Keratinocyte (primary cell): ENCODE data around the gene RPL18A. TPM values are rescaled to one million over a fixed set of nuclear protein-coding genes. Genes with fewer than 3 reads are reported as not detected.

Experiments used
- DNase-seq: peaks from one replicate; pipeline ENCODE4 v3.0.0-alpha.2; 2011; ENCODE audit warnings: low read depth, missing footprints, low spot score
- FAIRE-seq: peaks from 2 replicates; lab custom pipeline; 2011; peaks lifted over from hg19 to GRCh38; lab: Jason Lieb, UNC
- H2AFZ ChIP-seq: 2 replicates; pipeline ENCODE4 v1.6.0; 2012; ENCODE audit warnings: low read length, control low read depth, inconsistent platforms; ENCODE audit not compliant: control insufficient read depth
- H3K27ac ChIP-seq: 2 replicates; pipeline ENCODE4 v1.5.1; 2011; ENCODE audit warnings: low read length; ENCODE audit not compliant: control insufficient read depth, insufficient read depth
- H3K27me3 ChIP-seq: 3 replicates; pipeline ENCODE4 v1.6.0; 2011; ENCODE audit warnings: low read length; ENCODE audit not compliant: control insufficient read depth, insufficient read depth; ENCODE audit errors: extremely low read depth
- H3K36me3 ChIP-seq, 2 experiments: 2 replicates in 1 of 2; 3 replicates in 1 of 2; pipeline ENCODE4 v1.5.1; 2011; ENCODE audit warnings: low read length in 2 of 2, mild to moderate bottlenecking in 1 of 2; ENCODE audit not compliant: control insufficient read depth in 2 of 2, insufficient read depth in 2 of 2; ENCODE audit errors: extremely low read depth in 1 of 2
- H3K4me1 ChIP-seq: 3 replicates; pipeline ENCODE4 v1.5.1; 2011; ENCODE audit warnings: low read length; ENCODE audit not compliant: control insufficient read depth, insufficient read depth; ENCODE audit errors: extremely low read depth
- H3K4me2 ChIP-seq: 3 replicates; pipeline ENCODE4 v1.6.0; 2011; ENCODE audit warnings: low read depth, low read length; ENCODE audit not compliant: control insufficient read depth, insufficient read depth; ENCODE audit errors: extremely low read depth
- H3K4me3 ChIP-seq, 3 experiments: fragments of 200-600 bp in 1 of 3; sonication (generic) in 1 of 3; 2 replicates in 2 of 3; 3 replicates in 1 of 3; pipeline ENCODE4 v1.5.1; 2011 to 2016; ENCODE audit warnings: low read length in 3 of 3, mild to moderate bottlenecking in 3 of 3, control low read depth in 2 of 3, inconsistent platforms in 1 of 3, low read depth in 1 of 3, mixed read lengths in 1 of 3, mixed run types in 1 of 3, moderate library complexity in 1 of 3; ENCODE audit not compliant: control insufficient read depth in 2 of 3, insufficient read depth in 2 of 3; ENCODE audit errors: extremely low read depth in 1 of 3
- H3K79me2 ChIP-seq: 2 replicates; pipeline ENCODE4 v1.6.0; 2012; ENCODE audit warnings: low read length; ENCODE audit not compliant: control insufficient read depth, insufficient read depth
- H3K9ac ChIP-seq: 3 replicates; pipeline ENCODE4 v1.6.0; 2011; ENCODE audit warnings: low read length; ENCODE audit not compliant: control insufficient read depth, insufficient read depth; ENCODE audit errors: extremely low read depth
- H3K9me1 ChIP-seq: 3 replicates; pipeline ENCODE4 v1.6.0; 2011; ENCODE audit warnings: low read length; ENCODE audit not compliant: control insufficient read depth, insufficient read depth; ENCODE audit errors: extremely low read depth
- H3K9me3 ChIP-seq: 2 replicates; pipeline ENCODE4 v1.5.1; 2012; ENCODE audit warnings: low read depth, low read length; ENCODE audit not compliant: control insufficient read depth
- H4K20me1 ChIP-seq: 3 replicates; pipeline ENCODE4 v1.6.0; 2011; ENCODE audit warnings: low read length; ENCODE audit not compliant: control insufficient read depth, insufficient read depth; ENCODE audit errors: extremely low read depth
- CTCF ChIP-seq, 3 experiments: IDR thresholded peaks in 1 of 3; conservative IDR thresholded peaks in 1 of 3; optimal IDR thresholded peaks in 1 of 3; 2 replicates in 2 of 3; 3 replicates in 1 of 3; pipeline versions ENCODE3 to v1.5.1; 2011; ENCODE audit warnings: low read length in 3 of 3, mild to moderate bottlenecking in 3 of 3, moderate library complexity in 2 of 3, control low read depth in 1 of 3, inconsistent platforms in 1 of 3; ENCODE audit not compliant: insufficient read depth in 2 of 3; ENCODE audit errors: extremely low read depth in 1 of 3
- EZH2 ChIP-seq: IDR thresholded peaks from one replicate; pipeline ENCODE4 v1.6.1; 2012; ENCODE audit warnings: inconsistent platforms, mild to moderate bottlenecking, low read length, moderate library complexity
- dilution Hi-C: fragments of 300-500 bp; cut with MboI; formaldehyde crosslinking; loops from one replicate; pipeline ENCODE4 v1.7.0; 2020; ENCODE audit warnings: low sequenced_read_pairs; ENCODE audit not compliant: extremely low pct_ligation_motif_present
- polyA plus RNA-seq, 5 experiments: library from polyadenylated mRNA; depleted of rRNA in 3 of 5; stranded (reverse) in 3 of 5; stranded (forward) in 1 of 5; unstranded in 1 of 5; fragments of >200 nt; gene quantifications; 1 replicate in 1 of 5; 2 replicates in 3 of 5; 3 replicates in 1 of 5; pipeline versions ENCODE4 v1.2.1 to v1.2.3, GENCODE V29; 2011 to 2012; ENCODE audit warnings: missing spikeins in 2 of 5, low read depth in 1 of 5, low replicate concordance in 1 of 5

The RPL18A gene
- polyA plus RNA-seq, 1 donor (not counting 4 experiments of a cell fraction or from before 2014, with no cell fraction given) = 1,044 TPM

- Histone ChIP-seq H3K36me3 (no peaks in the 10 kb centered on the region), H4K20me1 (no peaks in the 10 kb centered on the region), H3K27me3 (no peaks in the 10 kb centered on the region), H3K4me1 (peaks cover 5% of the 10 kb centered on the region), H3K27ac (no peak overlapping the region), H3K4me2 (no peak overlapping the region), H3K9me1 (no peaks in the 10 kb centered on the region), H2AFZ (no peak overlapping the region), H3K4me3 (no peak overlapping the region), H3K79me2 (no peaks in the 10 kb centered on the region), H3K9ac (no peak overlapping the region), H3K9me3 (no peaks in the 10 kb centered on the region)
- no peak for TF ChIP-seq EZH2
- TF ChIP-seq CTCF (optimal IDR thresholded peaks at IDR 0.05 in 1 of 3, IDR thresholded peaks at IDR 0.05 in 1 of 3, conservative IDR thresholded peaks at IDR 0.05 in 1 of 3; ENCODE audit: extremely low read depth in 1 of 3, insufficient read depth in 2 of 3, low read length in 3 of 3) = no peak
- dilution Hi-C loops = no loop called here
- FAIRE-seq (no peak), DNase-seq (no peak)
These were observed 16.4 kb upstream of the RPL18A start for GRCh38 chr19:17843292-17843827.

GRCh38 chr19:17843908-17844490 is 15.7 kb upstream of the RPL18A start:
- no peak for DNase-seq
- dilution Hi-C loops = no loop called here
- TF ChIP-seq EZH2 = no peak
- TF ChIP-seq CTCF (optimal IDR thresholded peaks at IDR 0.05 in 1 of 3, IDR thresholded peaks at IDR 0.05 in 1 of 3, conservative IDR thresholded peaks at IDR 0.05 in 1 of 3; ENCODE audit: extremely low read depth in 1 of 3, insufficient read depth in 2 of 3, low read length in 3 of 3) = no peak
- peaks cover 11% of the 10 kb centered on the region for H3K4me1 ChIP-seq
- no peaks in the 10 kb centered on the region for H3K9me1 ChIP-seq
- H2AFZ ChIP-seq = no peak overlapping the region
- H3K27me3 ChIP-seq = no peaks in the 10 kb centered on the region
- H3K27ac ChIP-seq = no peak overlapping the region
- no peaks in the 10 kb centered on the region for H3K36me3 ChIP-seq
- H3K9ac ChIP-seq = no peak overlapping the region
- FAIRE-seq = no peak
- no peak overlapping the region for H3K4me3 ChIP-seq
- H4K20me1 ChIP-seq = no peaks in the 10 kb centered on the region
- no peak overlapping the region for H3K4me2 ChIP-seq
- H3K9me3 ChIP-seq = no peaks in the 10 kb centered on the region
- no peaks in the 10 kb centered on the region for H3K79me2 ChIP-seq
